HG02973 (cell line): ENCODE measurements around the gene ABL1.
"Not testable (repeated sequence)": the region's sequence is repeated elsewhere in the genome, so short reads cannot be mapped to it uniquely, and the experiment has no call there.

Source experiments
- ATAC-seq: cut with Tn5 transposase; IDR thresholded peaks from one replicate; pipeline ENCODE4 v1.9.1; 2021; ENCODE audit warnings: moderate library complexity; ENCODE audit not compliant: unreplicated experiment

Gene ABL1

GRCh38 chr9:130900701-130901497, 65.8 kb downstream of the ABL1 start:
- ATAC-seq, result no peak

GRCh38 chr9:130901498-130902203, 66.6 kb downstream of the ABL1 start:
- ATAC-seq, result no peak

- no peak for ATAC-seq
Measured at GRCh38 chr9:130902204-130903185, 67.4 kb downstream of the ABL1 start.

GRCh38 chr9:130903194-130904069, 68.4 kb downstream of the ABL1 start:
- ATAC-seq, result no peak

- ATAC-seq, result no peak
Measured at GRCh38 chr9:130904070-130905044, 69.3 kb downstream of the ABL1 start.

GRCh38 chr9:130905125-130905901, 70.3 kb downstream of the ABL1 start:
- ATAC-seq, result no peak

- no peak for ATAC-seq
Measured at GRCh38 chr9:130905902-130906734, 71.1 kb downstream of the ABL1 start.

GRCh38 chr9:130906735-130907416, 71.8 kb downstream of the ABL1 start:
- ATAC-seq, result no peak

- no peak for ATAC-seq
Measured at GRCh38 chr9:130908146-130908877, 73.3 kb downstream of the ABL1 start.

- ATAC-seq, result no peak
Measured at GRCh38 chr9:130908878-130909355, 73.9 kb downstream of the ABL1 start.

GRCh38 chr9:130910041-130910440, 75.0 kb downstream of the ABL1 start:
- ATAC-seq, result not testable (repeated sequence)

GRCh38 chr9:130910670-130911069, 75.6 kb downstream of the ABL1 start:
- not testable (repeated sequence) for ATAC-seq

GRCh38 chr9:130911254-130912049, 76.4 kb downstream of the ABL1 start:
- no peak for ATAC-seq

- no peak for ATAC-seq
Measured at GRCh38 chr9:130912932-130913598, 78.0 kb downstream of the ABL1 start.
